Mammary epithelial cell (primary cell): ENCODE results near the gene RABGAP1L.

Experiments
- CTCF ChIP-seq, 2 donors: IDR thresholded peaks in 1 of 2; conservative IDR thresholded peaks in 1 of 2; 2 replicates each; pipeline ENCODE4 v1.5.1; 2011 to 2012; ENCODE audit warnings: inconsistent platforms in 2 of 2, low read length in 2 of 2, mild to moderate bottlenecking in 2 of 2, control low read depth in 1 of 2, low read depth in 1 of 2; ENCODE audit not compliant: insufficient read depth in 1 of 2; ENCODE audit errors: extremely low read depth in 1 of 2
- EZH2 ChIP-seq: IDR thresholded peaks from 2 replicates; pipeline ENCODE4 v1.6.1; 2012; ENCODE audit warnings: low read length, inconsistent platforms, borderline replicate concordance

GRCh38 chr1:174324939-174325338 lies 165.6 kb downstream of the RABGAP1L start:
- no peak for TF ChIP-seq CTCF (conservative IDR thresholded peaks at IDR 0.05 in 1 of 2, IDR thresholded peaks at IDR 0.05 in 1 of 2; ENCODE audit: extremely low read depth in 1 of 2, insufficient read depth in 1 of 2, low read depth in 1 of 2, low read length in 2 of 2)
- TF ChIP-seq EZH2 = no peak
